RPMI8226 (cell line): ENCODE data around the gene RAB11FIP4.
A peak's percentile ranks its signal among the peaks of the same experiment; 100 is the strongest.

Experiments used
- DNase-seq: peaks from one replicate; pipeline ENCODE4 v3.0.0-alpha.2; 2015

Gene RAB11FIP4

GRCh38 chr17:31488264-31488981 is 96.9 kb downstream of the RAB11FIP4 start:
- peak; percentile 60 for DNase-seq

DNA sequence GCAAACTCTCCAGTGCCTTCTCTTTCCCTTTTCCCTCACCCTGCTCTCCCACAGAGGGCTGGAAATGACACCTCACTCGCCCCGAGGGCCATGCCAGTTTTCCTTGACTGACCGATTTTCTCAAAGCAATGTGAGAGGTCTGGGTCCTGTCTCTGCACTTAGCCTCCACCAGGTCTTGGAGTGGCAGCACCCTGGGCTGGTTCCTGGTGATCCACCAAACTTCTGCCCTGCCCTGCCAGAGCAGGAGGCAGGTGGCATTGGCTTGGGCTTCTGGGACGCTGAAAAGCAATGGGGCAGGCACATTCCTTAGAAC is 97.5 kb downstream of the RAB11FIP4 start:
- no peak for DNase-seq

- no peak for DNase-seq
These were observed 98.0 kb downstream of the RAB11FIP4 start for GRCh38 chr17:31489295-31490018.

DNA sequence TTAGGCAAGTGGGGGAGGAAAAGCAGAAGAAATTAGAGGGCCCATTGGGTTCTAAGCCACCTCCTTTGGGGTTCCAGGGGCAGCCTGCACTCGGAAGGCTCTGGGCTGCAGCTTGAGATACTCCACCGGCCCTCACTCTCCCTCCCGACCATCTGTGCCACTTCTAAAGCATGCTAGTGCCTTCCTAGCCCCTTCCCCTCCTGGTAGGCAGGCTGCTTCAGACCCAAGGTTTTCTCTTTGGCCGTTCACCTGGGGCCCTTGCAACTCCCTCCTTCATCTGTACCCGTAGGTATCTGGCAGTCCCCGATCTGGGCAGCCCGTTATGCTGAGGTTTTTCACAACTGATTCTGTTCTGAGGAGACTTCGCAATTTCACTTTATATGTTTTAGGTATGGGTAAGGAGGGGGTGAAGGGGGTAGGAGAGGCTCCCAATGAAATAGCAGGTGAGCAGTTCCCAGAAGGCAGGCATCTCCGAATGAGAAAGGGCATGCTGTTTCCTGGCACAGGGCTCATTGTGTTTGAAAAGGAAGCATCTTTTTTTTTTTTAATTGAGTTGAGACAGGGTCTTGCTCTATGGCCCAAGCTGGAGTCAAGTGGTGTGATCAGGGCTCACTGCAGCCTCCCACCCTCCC is 98.7 kb downstream of the RAB11FIP4 start:
- DNase-seq = no peak

- no peak for DNase-seq
These were observed 99.3 kb downstream of the RAB11FIP4 start for GRCh38 chr17:31490671-31491375.

DNA sequence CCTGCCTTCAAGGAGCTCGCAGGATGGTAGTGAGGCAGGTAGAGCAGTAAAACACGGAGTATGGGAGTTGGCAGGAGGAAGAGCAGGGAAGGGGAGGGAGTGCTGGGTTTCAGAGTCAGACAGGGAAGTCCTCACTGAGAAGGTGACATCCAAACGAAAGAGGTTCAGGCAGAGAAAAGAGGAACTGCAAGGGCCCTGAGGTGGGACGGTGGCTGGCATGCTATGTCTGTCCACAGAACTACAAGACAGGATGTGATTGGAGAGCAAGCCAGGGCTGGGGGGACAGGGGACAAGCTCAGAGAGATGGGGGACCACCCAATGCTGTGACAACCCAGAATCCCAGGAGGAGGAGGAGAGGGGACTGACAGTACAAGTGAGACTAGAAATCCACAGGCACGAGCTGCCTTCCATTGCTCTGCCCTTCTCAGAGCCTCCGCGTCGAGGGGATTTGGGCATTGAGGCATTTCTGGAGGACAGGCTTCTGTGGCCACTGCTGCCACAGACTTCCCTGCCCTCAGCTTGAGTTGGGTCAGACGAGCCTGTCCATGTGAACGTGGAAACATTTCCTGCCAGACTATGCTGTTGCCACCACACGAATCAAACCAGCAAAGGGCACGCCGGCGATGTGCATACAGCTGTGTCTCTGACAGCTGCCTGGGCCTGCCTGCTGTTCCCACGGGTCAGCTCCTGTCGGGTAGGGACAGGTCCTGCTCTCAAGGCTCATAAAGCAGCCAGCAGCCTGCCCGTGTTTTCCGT is 100.1 kb downstream of the RAB11FIP4 start:
- peak; percentile 58 for DNase-seq

- DNase-seq = no peak
These were observed 100.7 kb downstream of the RAB11FIP4 start for GRCh38 chr17:31492206-31492605.

- no peak for DNase-seq
These were observed 101.6 kb downstream of the RAB11FIP4 start for GRCh38 chr17:31492880-31493655.

- DNase-seq = no peak
These were observed 102.2 kb downstream of the RAB11FIP4 start for GRCh38 chr17:31493656-31494155.

- DNase-seq = peak; percentile 53
These were observed 103.0 kb downstream of the RAB11FIP4 start for GRCh38 chr17:31494259-31495021.

GRCh38 chr17:31495022-31495885 is 103.8 kb downstream of the RAB11FIP4 start:
- DNase-seq = peak; percentile 89

GRCh38 chr17:31496097-31496496 is 104.6 kb downstream of the RAB11FIP4 start:
- DNase-seq = no peak

- no peak for DNase-seq
These were observed 105.1 kb downstream of the RAB11FIP4 start for GRCh38 chr17:31496601-31497000.

DNA sequence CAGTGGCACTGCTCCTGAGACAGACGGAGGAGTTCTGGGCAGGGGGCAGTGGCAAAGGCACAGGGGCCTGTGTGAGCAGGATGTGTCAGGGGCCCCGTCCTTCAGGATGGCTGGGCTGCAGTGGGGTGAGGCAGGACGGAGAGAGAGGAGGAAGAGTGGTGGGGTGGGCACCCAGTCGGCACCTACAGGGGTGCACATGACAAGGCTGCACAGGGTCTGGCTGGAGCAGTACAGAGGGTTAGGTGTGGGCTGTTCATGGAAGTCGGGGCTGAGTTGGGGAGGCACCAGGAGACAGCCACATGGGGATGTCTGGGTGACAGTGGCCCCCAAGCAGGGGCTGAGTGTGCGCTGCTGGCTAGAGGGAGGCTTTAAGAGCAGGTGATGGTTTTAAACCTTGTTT is 106.0 kb downstream of the RAB11FIP4 start:
- no peak for DNase-seq

- DNase-seq = no peak
These were observed 106.7 kb downstream of the RAB11FIP4 start for GRCh38 chr17:31497994-31498826.

GRCh38 chr17:31499771-31500554 is 108.5 kb downstream of the RAB11FIP4 start:
- no peak for DNase-seq

DNA sequence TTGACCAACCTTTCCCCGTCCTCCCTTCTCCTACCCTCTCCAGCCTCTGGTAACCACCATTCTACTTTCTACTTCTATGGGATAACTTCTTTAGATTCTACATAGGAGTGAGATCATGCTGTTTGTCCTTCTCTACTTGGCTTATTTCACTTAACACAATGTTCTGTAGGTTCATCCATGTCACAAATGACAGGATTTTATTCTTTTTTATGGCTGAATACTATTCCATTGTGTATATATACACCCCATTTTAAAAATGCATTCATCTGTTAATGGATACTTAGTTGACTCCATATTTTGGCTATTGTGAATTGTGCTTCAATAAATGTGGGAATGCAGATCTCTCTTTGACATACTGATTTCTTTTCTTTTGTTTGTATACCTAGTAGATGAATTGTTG is 115.0 kb downstream of the RAB11FIP4 start:
- DNase-seq = no peak
